MM.1S (cell line): ENCODE measurements around the gene TEX2.

Source experiments
- CTCF ChIP-seq: fragments of 300-600 bp; sonication (generic); IDR thresholded peaks from 2 replicates; pipeline ENCODE4 v1.5.1; 2016; ENCODE audit warnings: antibody characterized with exemption, low read length, mixed read lengths
- EZH2phosphoT487 ChIP-seq: fragments of 300-600 bp; sonication (generic); IDR thresholded peaks from 2 replicates; pipeline ENCODE4 v1.6.1; 2018; ENCODE audit warnings: antibody characterized with exemption, low read length

GRCh38 chr17:64309021-64309420 is 46.0 kb upstream of the TEX2 start:
- no peak for TF ChIP-seq CTCF
- TF ChIP-seq EZH2phosphoT487 = no peak
